ENCODE measurements around the gene SERPINA4. TPM values are rescaled to one million over a fixed set of nuclear protein-coding genes. Genes with fewer than 3 reads are reported as not detected.

The SERPINA4 gene
- polyA plus RNA-seq, 1 donor from 2014 or later: not detected

DNA sequence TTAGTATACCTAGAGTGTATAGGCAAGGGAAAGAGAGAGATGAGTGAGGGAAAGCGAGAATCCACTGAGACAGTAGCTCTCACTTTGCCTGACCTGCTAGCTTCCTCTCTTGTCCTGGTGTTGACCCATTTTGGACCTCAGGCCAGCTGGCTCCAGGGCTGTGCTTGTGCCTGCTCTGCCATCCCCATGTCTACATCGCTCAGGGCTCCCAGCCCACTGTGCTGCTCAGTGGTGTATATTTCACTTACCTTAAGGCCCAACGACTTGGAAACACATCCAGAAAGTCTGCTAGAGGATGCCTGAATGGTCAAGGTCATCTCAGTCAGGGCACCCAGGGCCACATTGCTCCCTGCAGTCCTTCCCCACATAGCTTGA, 964 bp upstream of the SERPINA4 start:
- Histone ChIP-seq H2AFZ (ENCODE audit: low read depth, low read length) (no peak overlapping the region), H3K4me2 (ENCODE audit: low read length) (no peak overlapping the region), H3K27me3 (ENCODE audit: insufficient read depth, low read depth, low read length) (no peaks in the 10 kb centered on the region), H4K20me1 (ENCODE audit: insufficient read depth) (no peaks in the 10 kb centered on the region), H3K79me2 (replicated peaks; ENCODE audit: insufficient read depth, low read length) (no peaks in the 10 kb centered on the region), H3F3A (ENCODE audit: insufficient read depth, low read length, poor library complexity, severe bottlenecking) (no peaks in the 10 kb centered on the region), H3K9me2 (ENCODE audit: insufficient read depth, low read length) (no peaks in the 10 kb centered on the region), H3K9me3 (ENCODE audit: low read length) (no peaks in the 10 kb centered on the region), H3K4me3 (ENCODE audit: low read length) (no peak overlapping the region), H3K36me3 (ENCODE audit: insufficient read depth, low read length) (no peaks in the 10 kb centered on the region), H3K9ac (ENCODE audit: low read length) (no peak overlapping the region), H3K27ac (ENCODE audit: low read length) (no peak overlapping the region)
- no peak for TF ChIP-seq SMC3 (conservative IDR thresholded peaks at IDR 0.05; ENCODE audit: poor library complexity)
- TF ChIP-seq REST (IDR thresholded peaks at IDR 0.05; ENCODE audit: borderline replicate concordance): no peak
- TF ChIP-seq RAD21 (conservative IDR thresholded peaks at IDR 0.05): no peak
- no peak for TF ChIP-seq CTCF (IDR thresholded peaks at IDR 0.05; ENCODE audit: poor library complexity, severe bottlenecking)
- no peak for TF ChIP-seq EP300 (conservative IDR thresholded peaks at IDR 0.05; ENCODE audit: poor library complexity, severe bottlenecking)
- TF ChIP-seq EZH2 (IDR thresholded peaks at IDR 0.05; ENCODE audit: borderline replicate concordance, insufficient read depth, low read length, poor library complexity, severe bottlenecking): no peak

DNA sequence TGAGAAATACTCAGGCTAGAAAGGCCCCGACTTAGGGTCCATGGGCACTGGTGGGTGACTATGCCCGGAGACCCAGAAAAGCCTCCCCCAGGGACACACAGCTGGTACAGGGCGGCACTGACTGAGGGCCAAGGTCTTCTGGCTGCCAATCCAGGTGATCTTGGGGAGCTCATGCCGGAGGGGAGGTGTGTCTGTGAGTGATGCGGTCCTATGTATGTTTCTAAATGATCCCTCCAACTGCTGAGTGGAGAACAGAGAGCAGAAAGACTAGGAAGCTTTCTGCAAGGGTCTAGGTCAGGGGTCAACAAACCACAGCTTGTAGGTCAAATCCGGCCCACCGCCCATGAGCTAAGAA, 391 bp downstream of the SERPINA4 start:
- no peaks in the 10 kb centered on the region for H3K27me3 ChIP-seq (ENCODE audit: insufficient read depth, low read depth, low read length)
- no peak overlapping the region for H3K9ac ChIP-seq (ENCODE audit: low read length)
- TF ChIP-seq POLR2AphosphoS5 (IDR thresholded peaks at IDR 0.05) (no peak), EZH2 (IDR thresholded peaks at IDR 0.05; ENCODE audit: borderline replicate concordance, insufficient read depth, low read length, poor library complexity, severe bottlenecking) (no peak), REST (IDR thresholded peaks at IDR 0.05; ENCODE audit: borderline replicate concordance) (no peak), RAD21 (conservative IDR thresholded peaks at IDR 0.05) (no peak), SMC3 (conservative IDR thresholded peaks at IDR 0.05; ENCODE audit: poor library complexity) (no peak), EP300 (conservative IDR thresholded peaks at IDR 0.05; ENCODE audit: poor library complexity, severe bottlenecking) (no peak), CTCF (IDR thresholded peaks at IDR 0.05; ENCODE audit: poor library complexity, severe bottlenecking) (no peak), TAF1 (IDR thresholded peaks at IDR 0.05; ENCODE audit: low read depth) (no peak), MXI1 (conservative IDR thresholded peaks at IDR 0.05; ENCODE audit: poor library complexity, severe bottlenecking) (no peak)
- H4K20me1 ChIP-seq (ENCODE audit: insufficient read depth): no peaks in the 10 kb centered on the region
- H3K27ac ChIP-seq (ENCODE audit: low read length): no peak overlapping the region
- H3K4me3 ChIP-seq (ENCODE audit: low read length): no peak overlapping the region
- no peaks in the 10 kb centered on the region for H3F3A ChIP-seq (ENCODE audit: insufficient read depth, low read length, poor library complexity, severe bottlenecking)
- no peaks in the 10 kb centered on the region for H3K36me3 ChIP-seq (ENCODE audit: insufficient read depth, low read length)
- no peaks in the 10 kb centered on the region for H3K9me2 ChIP-seq (ENCODE audit: insufficient read depth, low read length)
- no peak overlapping the region for H3K4me2 ChIP-seq (ENCODE audit: low read length)
- H3K79me2 ChIP-seq (replicated peaks; ENCODE audit: insufficient read depth, low read length): no peaks in the 10 kb centered on the region
- no peaks in the 10 kb centered on the region for H3K9me3 ChIP-seq (ENCODE audit: low read length)
- H2AFZ ChIP-seq (ENCODE audit: low read depth, low read length): no peak overlapping the region
